HG02642 (cell line): ENCODE measurements around the gene RIMKLA.

ENCODE experiments used
- ATAC-seq: cut with Tn5 transposase; IDR thresholded peaks from one replicate; pipeline ENCODE4 v1.9.1; 2021; ENCODE audit warnings: mild to moderate bottlenecking; ENCODE audit not compliant: unreplicated experiment, poor library complexity

RIMKLA gene

GRCh38 chr1:42370876-42371549, 9.6 kb upstream of the RIMKLA start:
- no peak for ATAC-seq

GRCh38 chr1:42372796-42373195, 7.8 kb upstream of the RIMKLA start:
- no peak for ATAC-seq

- peak; percentile 32 for ATAC-seq
Measured at GRCh38 chr1:42379794-42380585, 602 bp upstream of the RIMKLA start.

- ATAC-seq, result no peak
Measured at GRCh38 chr1:42381280-42381673, 685 bp downstream of the RIMKLA start.

GRCh38 chr1:42385283-42385682, 4.7 kb downstream of the RIMKLA start:
- ATAC-seq, result no peak

GRCh38 chr1:42386051-42386450, 5.5 kb downstream of the RIMKLA start:
- ATAC-seq, result no peak

- ATAC-seq, result no peak
Measured at GRCh38 chr1:42392255-42392654, 11.7 kb downstream of the RIMKLA start.

GRCh38 chr1:42392967-42393848, 12.6 kb downstream of the RIMKLA start:
- no peak for ATAC-seq

GRCh38 chr1:42399315-42400100, 18.9 kb downstream of the RIMKLA start:
- ATAC-seq, result no peak

- ATAC-seq, result no peak
Measured at GRCh38 chr1:42403880-42404400, 23.3 kb downstream of the RIMKLA start.

GRCh38 chr1:42414551-42415496, 34.2 kb downstream of the RIMKLA start:
- no peak for ATAC-seq

GRCh38 chr1:42417166-42417565, 36.6 kb downstream of the RIMKLA start:
- ATAC-seq, result no peak

- no peak for ATAC-seq
Measured at GRCh38 chr1:42418516-42418915, 37.9 kb downstream of the RIMKLA start.

GRCh38 chr1:42419126-42419821, 38.7 kb downstream of the RIMKLA start:
- no peak for ATAC-seq

- no peak for ATAC-seq
Measured at GRCh38 chr1:42420121-42420520, 39.5 kb downstream of the RIMKLA start.

- ATAC-seq, result no peak
Measured at GRCh38 chr1:42420911-42421585, 40.5 kb downstream of the RIMKLA start.

- no peak for ATAC-seq
Measured at GRCh38 chr1:42422737-42423136, 42.1 kb downstream of the RIMKLA start.

- no peak for ATAC-seq
Measured at GRCh38 chr1:42423681-42424080, 43.1 kb downstream of the RIMKLA start.
